Coronary artery (tissue), 2 donors: ENCODE results near the gene SLC41A1.

Experiments
- DNase-seq: peaks from one replicate; pipeline ENCODE4 v3.0.0-alpha.2; 2017; ENCODE audit warnings: low spot score
- H3K27ac ChIP-seq, 2 donors: fragments of 200-600 bp; sonication (generic); one replicate each; pipeline ENCODE4 v1.5.1; 2016 to 2019
- H3K4me3 ChIP-seq: fragments of 200-600 bp; sonication (generic); 2 replicates; pipeline ENCODE4 v1.5.1; 2016; ENCODE audit warnings: mild to moderate bottlenecking, moderate library complexity
- TF ChIP-seq, protein P1 (sequence below): fragments of 200-600 bp; sonication (generic); IDR thresholded peaks from one replicate; pipeline ENCODE4 v1.5.1; 2019; ENCODE audit warnings: antibody characterized with exemption

Gene SLC41A1

DNA sequence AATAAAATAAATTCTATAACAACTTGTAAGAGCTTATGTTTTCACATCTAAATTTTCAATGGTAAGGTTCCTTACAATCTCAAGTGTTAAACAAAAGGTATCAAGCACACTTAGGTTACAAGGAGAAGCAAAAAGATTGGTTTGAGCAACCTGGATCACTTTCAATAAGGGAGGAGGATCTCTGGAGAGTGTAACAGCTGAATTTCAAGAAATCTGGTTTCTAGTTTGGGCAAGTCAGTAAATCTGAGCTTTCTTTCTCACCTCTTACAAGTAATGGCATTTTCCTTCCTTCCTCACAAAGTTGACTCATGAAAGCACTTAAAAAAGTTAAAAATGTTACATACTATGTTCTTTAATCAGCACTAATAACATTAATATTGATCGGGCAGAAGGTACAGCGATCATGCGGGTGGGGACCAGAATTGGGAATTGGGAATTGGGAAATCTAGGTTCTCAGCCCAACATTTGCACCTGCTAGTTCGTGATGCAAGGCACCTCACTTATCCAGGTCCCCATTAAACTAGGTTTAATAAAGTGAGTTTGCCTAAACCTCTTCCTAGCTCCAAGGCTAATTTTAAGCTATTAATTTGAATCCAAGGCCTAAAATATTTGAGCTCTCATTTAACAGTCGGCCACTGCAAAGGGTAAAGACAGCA, 66.1 kb downstream of the SLC41A1 start:
- no peak overlapping the region for H3K27ac ChIP-seq
- TF ChIP-seq, protein P1, sequence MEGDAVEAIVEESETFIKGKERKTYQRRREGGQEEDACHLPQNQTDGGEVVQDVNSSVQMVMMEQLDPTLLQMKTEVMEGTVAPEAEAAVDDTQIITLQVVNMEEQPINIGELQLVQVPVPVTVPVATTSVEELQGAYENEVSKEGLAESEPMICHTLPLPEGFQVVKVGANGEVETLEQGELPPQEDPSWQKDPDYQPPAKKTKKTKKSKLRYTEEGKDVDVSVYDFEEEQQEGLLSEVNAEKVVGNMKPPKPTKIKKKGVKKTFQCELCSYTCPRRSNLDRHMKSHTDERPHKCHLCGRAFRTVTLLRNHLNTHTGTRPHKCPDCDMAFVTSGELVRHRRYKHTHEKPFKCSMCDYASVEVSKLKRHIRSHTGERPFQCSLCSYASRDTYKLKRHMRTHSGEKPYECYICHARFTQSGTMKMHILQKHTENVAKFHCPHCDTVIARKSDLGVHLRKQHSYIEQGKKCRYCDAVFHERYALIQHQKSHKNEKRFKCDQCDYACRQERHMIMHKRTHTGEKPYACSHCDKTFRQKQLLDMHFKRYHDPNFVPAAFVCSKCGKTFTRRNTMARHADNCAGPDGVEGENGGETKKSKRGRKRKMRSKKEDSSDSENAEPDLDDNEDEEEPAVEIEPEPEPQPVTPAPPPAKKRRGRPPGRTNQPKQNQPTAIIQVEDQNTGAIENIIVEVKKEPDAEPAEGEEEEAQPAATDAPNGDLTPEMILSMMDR = no peak
- no peak for DNase-seq
- H3K4me3 ChIP-seq = peak overlapping the region; percentile 13

DNA sequence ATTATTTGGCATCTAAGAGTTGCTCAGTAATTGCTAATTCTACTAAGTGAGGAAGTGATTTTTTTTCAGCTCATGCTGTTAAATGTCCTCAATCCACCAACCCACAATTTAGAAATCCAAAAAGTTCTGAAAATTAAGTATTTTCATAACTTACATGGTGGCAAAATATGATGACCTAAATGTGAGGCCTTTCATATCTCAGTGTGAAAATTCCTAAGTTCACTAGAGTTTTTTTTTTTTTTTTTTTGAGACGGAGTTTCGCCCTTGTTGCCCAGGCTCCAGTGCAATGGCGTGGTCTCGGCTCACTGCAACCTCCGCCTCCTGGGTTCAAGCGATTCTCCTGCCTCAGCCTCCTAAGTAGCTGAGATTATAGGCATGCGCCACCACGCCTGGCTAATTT, 68.6 kb downstream of the SLC41A1 start:
- DNase-seq = no peak
- TF ChIP-seq, protein P1 = no peak
- no peak overlapping the region for H3K27ac ChIP-seq

DNA sequence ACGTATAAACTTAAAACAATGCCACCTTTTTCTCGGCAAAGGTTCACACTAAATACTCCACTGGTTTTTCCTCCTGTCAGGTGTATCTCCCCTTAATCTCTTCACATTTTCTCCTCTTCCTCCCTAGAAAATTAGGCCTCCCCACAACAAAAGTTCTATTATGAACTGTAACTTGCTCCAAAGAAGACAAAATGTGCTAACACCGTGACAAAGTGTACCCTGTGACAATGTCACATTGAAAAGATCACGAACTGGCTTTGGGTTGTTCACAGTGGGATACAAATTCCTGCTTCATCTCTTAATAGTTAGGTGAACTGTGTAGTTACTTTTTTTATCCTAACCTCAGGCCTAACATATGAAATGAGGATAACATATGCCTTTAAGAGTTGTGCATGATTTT, 69.0 kb downstream of the SLC41A1 start:
- TF ChIP-seq, protein P1 = no peak
- Histone ChIP-seq H3K4me3 (no peak overlapping the region), H3K27ac (no peak overlapping the region)
- DNase-seq = no peak

More for the DNA sequence above, 68.6 kb downstream of the SLC41A1 start:
- H3K4me3 ChIP-seq = no peak overlapping the region

DNA sequence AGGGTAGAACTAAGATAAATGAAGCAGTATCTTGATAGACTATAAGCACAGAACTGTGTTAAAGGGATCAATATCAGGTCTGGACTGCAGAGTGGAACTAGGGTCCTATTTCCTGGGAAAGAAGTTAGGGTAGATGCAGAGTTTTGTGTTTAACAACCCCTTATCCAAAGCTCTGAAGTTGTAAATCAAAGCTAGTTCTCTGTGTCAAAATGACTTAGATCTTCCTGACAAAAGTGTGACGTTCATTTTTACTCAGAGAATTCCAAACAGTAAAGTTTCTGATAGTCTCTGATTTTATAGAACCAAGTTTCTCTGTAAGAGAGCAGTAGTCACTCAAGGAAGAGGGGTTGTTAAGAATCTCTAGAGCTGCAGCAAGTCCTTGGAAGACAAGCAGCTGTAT, 71.3 kb downstream of the SLC41A1 start:
- TF ChIP-seq, protein P1 = no peak
- no peak overlapping the region for H3K27ac ChIP-seq
- DNase-seq = no peak
- H3K4me3 ChIP-seq = no peak overlapping the region

DNA sequence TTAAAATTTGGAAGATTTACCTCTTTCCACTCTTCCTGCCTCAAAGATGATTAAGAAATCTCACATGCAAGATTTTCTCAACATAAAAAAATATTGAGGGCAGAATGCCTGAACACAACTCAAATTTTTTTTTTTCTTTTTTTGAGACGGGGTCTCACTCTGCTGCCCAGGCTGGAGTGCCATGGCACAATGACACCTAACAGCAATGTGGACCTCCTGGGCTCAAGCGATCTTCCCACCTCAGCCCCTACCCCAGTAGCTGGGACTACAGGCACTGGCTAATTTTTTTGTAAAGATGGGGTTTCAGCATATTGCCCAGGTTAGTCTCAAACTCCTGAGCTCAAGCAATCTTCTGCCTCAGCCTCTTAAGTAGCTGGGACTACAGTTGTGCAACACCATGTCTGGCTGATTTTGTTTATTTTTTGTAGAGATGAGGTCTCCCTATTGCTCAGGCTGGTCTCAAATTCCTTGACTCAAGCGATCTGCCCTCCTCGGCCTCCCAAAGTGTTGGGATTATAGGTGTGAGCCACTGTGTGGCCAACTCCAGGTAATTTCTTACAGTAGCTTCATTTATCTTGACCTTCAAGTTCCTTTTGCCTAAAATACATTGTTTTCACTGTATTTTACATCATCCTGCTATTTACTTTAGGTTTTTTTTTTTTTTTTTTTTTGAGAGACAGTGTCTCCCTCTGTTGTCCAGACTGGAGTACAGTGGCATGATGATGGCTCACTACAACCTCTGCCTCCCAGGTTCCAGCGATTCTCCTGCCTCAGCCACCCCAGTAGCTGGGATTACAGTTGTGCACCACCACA, 73.4 kb downstream of the SLC41A1 start:
- TF ChIP-seq, protein P1 = no peak
- Histone ChIP-seq H3K4me3 (no peak overlapping the region), H3K27ac (no peak overlapping the region)
- DNase-seq = no peak
